Endothelial cell of umbilical vein (primary cell): ENCODE results near the gene OR1F1. TPM values are rescaled to one million over a fixed set of nuclear protein-coding genes. Genes with fewer than 3 reads are reported as not detected.

ENCODE experiments used
- BruUV-seq: library from RNA; stranded (reverse); fragments of 400-500 nt; replicated peaks from 2 replicates; lab custom pipeline; 2021; lab: Mats Ljungman, UMichigan
- CTCF ChIA-PET: fragments of 300-600, 350-600 bp; sonication (Branson Sonifier 250); formaldehyde crosslinking; loops from one replicate; lab custom pipeline; 2021; ENCODE audit warnings: antibody characterized with exemption, inconsistent platforms; lab: Charles Lee
- POLR2A ChIA-PET: fragments of 300-600, 350-600 bp; sonication (Branson Sonifier 250); formaldehyde crosslinking; loops from one replicate; lab custom pipeline; 2021; ENCODE audit warnings: antibody characterized with exemption, inconsistent platforms; lab: Charles Lee
- DNase-seq: peaks from one replicate; pipeline ENCODE4 v3.0.0-alpha.2; 2011; ENCODE audit warnings: low read depth, low spot score
- FAIRE-seq: peaks from 2 replicates; lab custom pipeline; 2011; peaks lifted over from hg19 to GRCh38; lab: Jason Lieb, UNC
- H2AFZ ChIP-seq: 2 replicates; pipeline ENCODE4 v1.6.0; 2012; ENCODE audit warnings: low read depth, low read length, control low read depth, inconsistent platforms
- H3K27ac ChIP-seq: 2 replicates; pipeline ENCODE4 v1.5.1; 2011; ENCODE audit warnings: low read depth, mild to moderate bottlenecking, control low read depth, low read length, moderate library complexity; ENCODE audit not compliant: insufficient read depth
- H3K27me3 ChIP-seq, 2 experiments: 2 replicates each; pipeline versions ENCODE4 v1.6.0 to v1.6.1; 2011; ENCODE audit warnings: low read length in 2 of 2, mixed read lengths in 1 of 2; ENCODE audit not compliant: control insufficient read depth in 2 of 2, insufficient read depth in 2 of 2
- H3K36me3 ChIP-seq, 2 experiments: 2 replicates in 1 of 2; 3 replicates in 1 of 2; pipeline ENCODE4 v1.5.1; 2011; ENCODE audit warnings: low read length in 2 of 2, mild to moderate bottlenecking in 1 of 2, moderate library complexity in 1 of 2; ENCODE audit not compliant: control insufficient read depth in 2 of 2, insufficient read depth in 2 of 2; ENCODE audit errors: extremely low read depth in 1 of 2
- H3K4me1 ChIP-seq: 3 replicates; pipeline ENCODE4 v1.5.1; 2011; ENCODE audit warnings: mild to moderate bottlenecking, low read length; ENCODE audit not compliant: control insufficient read depth, insufficient read depth; ENCODE audit errors: extremely low read depth
- H3K4me2 ChIP-seq: 2 replicates; pipeline ENCODE4 v1.6.1; 2011; ENCODE audit warnings: low read length, control low read depth, mixed read lengths; ENCODE audit not compliant: insufficient read depth
- H3K4me3 ChIP-seq, 3 experiments: fragments of 200-600 bp in 1 of 3; sonication (generic), shearing (Covaris generic) in 1 of 3; replicated peaks in 1 of 3; 2 replicates each; pipeline ENCODE4 v1.5.1; 2011 to 2016; ENCODE audit warnings: control low read depth in 3 of 3, low read length in 3 of 3, mild to moderate bottlenecking in 2 of 3, inconsistent platforms in 1 of 3, low read depth in 1 of 3, moderate library complexity in 1 of 3; ENCODE audit not compliant: insufficient read depth in 1 of 3
- H3K79me2 ChIP-seq: 2 replicates; pipeline ENCODE4 v1.6.0; 2012; ENCODE audit warnings: low read length, inconsistent platforms; ENCODE audit not compliant: control insufficient read depth, insufficient read depth
- H3K9ac ChIP-seq: replicated peaks from 2 replicates; pipeline ENCODE3; 2011; ENCODE audit warnings: low read length, control low read depth; ENCODE audit not compliant: insufficient read depth; ENCODE audit errors: extremely low read depth
- H3K9me1 ChIP-seq: replicated peaks from 3 replicates; pipeline ENCODE4 v1.6.0; 2011; ENCODE audit warnings: mild to moderate bottlenecking, low read length; ENCODE audit not compliant: control insufficient read depth, insufficient read depth; ENCODE audit errors: extremely low read depth
- H3K9me3 ChIP-seq: replicated peaks from 2 replicates; pipeline ENCODE4 v1.5.1; 2012; ENCODE audit warnings: low read length, inconsistent platforms; ENCODE audit not compliant: control insufficient read depth, insufficient read depth
- H4K20me1 ChIP-seq: replicated peaks from 2 replicates; pipeline ENCODE3; 2011; ENCODE audit warnings: mild to moderate bottlenecking, low read length; ENCODE audit not compliant: control insufficient read depth, insufficient read depth; ENCODE audit errors: extremely low read depth
- EZH2 ChIP-seq: IDR thresholded peaks from 2 replicates; pipeline ENCODE4 v1.6.1; 2012; ENCODE audit warnings: borderline replicate concordance, low read depth, mild to moderate bottlenecking, moderate library complexity, low read length, inconsistent platforms; ENCODE audit not compliant: severe bottlenecking
- FOS ChIP-seq: IDR thresholded peaks from 2 replicates; pipeline ENCODE4 v1.6.1; 2011; ENCODE audit warnings: mild to moderate bottlenecking, low read length, moderate library complexity, borderline replicate concordance; ENCODE audit not compliant: insufficient read depth
- GATA2 ChIP-seq: IDR thresholded peaks from 2 replicates; pipeline ENCODE4 v1.7.0; 2011; ENCODE audit warnings: low read depth, mild to moderate bottlenecking, moderate library complexity, mixed read lengths, low read length; ENCODE audit not compliant: insufficient read length, insufficient read depth
- JUN ChIP-seq: IDR thresholded peaks from 2 replicates; pipeline ENCODE4 v1.6.1; 2011; ENCODE audit warnings: borderline replicate concordance, low read depth; ENCODE audit not compliant: insufficient read length, insufficient read depth
- MYC ChIP-seq: IDR thresholded peaks from one replicate; pipeline ENCODE4 v1.6.1; 2011; ENCODE audit warnings: mild to moderate bottlenecking, low read depth, low read length
- POLR2A ChIP-seq: IDR thresholded peaks from 2 replicates; pipeline ENCODE4 v1.6.1; 2012; ENCODE audit warnings: low read depth, mild to moderate bottlenecking, control low read depth, low read length
- POLR2AphosphoS5 ChIP-seq: IDR thresholded peaks from 2 replicates; pipeline ENCODE4 v1.6.1; 2012; ENCODE audit warnings: low read depth, mild to moderate bottlenecking, control low read depth, low read length, moderate library complexity; ENCODE audit not compliant: insufficient read depth
- dilution Hi-C: fragments of 300-500 bp; cut with MboI; formaldehyde crosslinking; loops from one replicate; pipeline ENCODE4 v1.15.0; 2019; ENCODE audit warnings: low sequenced_read_pairs; ENCODE audit not compliant: extremely low pct_ligation_motif_present
- intact Hi-C: fragments of 100-400 bp; cut with micrococcal nuclease; formaldehyde crosslinking; loops from one replicate; pipeline ENCODE4 v1.10.0; 2022
- polyA plus RNA-seq, 4 experiments: library from polyadenylated mRNA; depleted of rRNA in 3 of 4; stranded (reverse) in 3 of 4; unstranded in 1 of 4; fragments of >200 nt; gene quantifications; 2 replicates each; pipeline versions ENCODE4 v1.2.1 to v1.2.3, GENCODE V29; 2011 to 2012; ENCODE audit warnings: missing spikeins in 1 of 4
- total RNA-seq: library from RNA; stranded (reverse); gene quantifications from 2 replicates; pipeline ENCODE4 v1.2.3, GENCODE V29; 2021
- TF ChIP-seq, protein P1 (sequence below): IDR thresholded peaks from 2 replicates; pipeline ENCODE4 v1.6.1; 2011; ENCODE audit not compliant: insufficient read depth, insufficient read length
- TF ChIP-seq, protein P2 (sequence below), 2 donors: IDR thresholded peaks; 1 replicate in 1 of 2; 2 replicates in 1 of 2; pipeline ENCODE4 v1.5.1; 2011; ENCODE audit warnings: low read length in 2 of 2, mild to moderate bottlenecking in 2 of 2, moderate library complexity in 2 of 2, control low read depth in 1 of 2, inconsistent platforms in 1 of 2, low read depth in 1 of 2; ENCODE audit not compliant: insufficient read depth in 1 of 2; ENCODE audit errors: extremely low read depth in 1 of 2

Gene OR1F1
- total and polyA plus RNA-seq, 2 donors (not counting 3 experiments of a cell fraction or from before 2014, with no cell fraction given) = 0.17 TPM; not detected in 1

DNA sequence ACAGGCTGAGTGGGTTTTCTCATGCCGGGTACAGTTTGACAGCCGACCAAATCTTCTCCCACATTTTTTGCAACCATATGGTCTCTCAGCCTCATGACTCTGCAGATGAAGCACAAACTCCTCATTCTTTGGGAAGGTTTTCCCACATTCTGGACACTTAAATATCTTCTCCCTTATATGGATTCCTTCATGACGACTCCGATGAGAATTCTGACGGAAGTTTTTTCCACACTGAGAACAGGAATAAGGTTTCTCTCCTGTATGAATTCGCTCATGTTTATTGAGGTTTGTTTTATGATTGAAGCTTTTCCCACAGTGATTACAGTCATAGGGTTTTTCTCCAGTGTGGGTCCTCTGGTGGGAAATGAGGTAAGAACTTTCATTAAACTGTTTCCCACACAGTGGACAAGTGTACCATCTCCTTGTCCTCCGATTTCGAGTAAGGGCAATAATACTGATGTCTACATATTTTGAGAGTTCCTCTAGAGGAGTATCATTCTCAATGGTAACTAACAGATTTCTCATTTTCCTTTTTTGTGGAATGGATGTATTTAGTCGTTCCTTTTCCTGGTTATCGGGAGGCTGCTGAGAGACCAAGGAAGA, 36.0 kb downstream of the OR1F1 start:
- Histone ChIP-seq H3K27me3 (no peaks in the 10 kb centered on the region), H4K20me1 (no peaks in the 10 kb centered on the region), H3K36me3 (peaks cover 2 to 5% of the 10 kb centered on the region in 2 experiments), H3K9ac (no peak overlapping the region), H3K27ac (no peak overlapping the region), H3K4me3 (no peak overlapping the region), H3K4me2 (no peak overlapping the region), H3K79me2 (no peaks in the 10 kb centered on the region), H2AFZ (no peak overlapping the region), H3K4me1 (no peaks in the 10 kb centered on the region), H3K9me1 (no peaks in the 10 kb centered on the region), H3K9me3 (peaks cover 9% of the 10 kb centered on the region)
- peak; percentile 8 for DNase-seq
- BruUV-seq = no TSS peak
- TF ChIP-seq, protein P1, sequence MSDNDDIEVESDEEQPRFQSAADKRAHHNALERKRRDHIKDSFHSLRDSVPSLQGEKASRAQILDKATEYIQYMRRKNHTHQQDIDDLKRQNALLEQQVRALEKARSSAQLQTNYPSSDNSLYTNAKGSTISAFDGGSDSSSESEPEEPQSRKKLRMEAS = no peak
- TF ChIP-seq GATA2 (no peak), MYC (no peak), EZH2 (no peak), JUN (no peak), POLR2A (no peak), POLR2AphosphoS5 (no peak), FOS (no peak)
- TF ChIP-seq, protein P2, sequence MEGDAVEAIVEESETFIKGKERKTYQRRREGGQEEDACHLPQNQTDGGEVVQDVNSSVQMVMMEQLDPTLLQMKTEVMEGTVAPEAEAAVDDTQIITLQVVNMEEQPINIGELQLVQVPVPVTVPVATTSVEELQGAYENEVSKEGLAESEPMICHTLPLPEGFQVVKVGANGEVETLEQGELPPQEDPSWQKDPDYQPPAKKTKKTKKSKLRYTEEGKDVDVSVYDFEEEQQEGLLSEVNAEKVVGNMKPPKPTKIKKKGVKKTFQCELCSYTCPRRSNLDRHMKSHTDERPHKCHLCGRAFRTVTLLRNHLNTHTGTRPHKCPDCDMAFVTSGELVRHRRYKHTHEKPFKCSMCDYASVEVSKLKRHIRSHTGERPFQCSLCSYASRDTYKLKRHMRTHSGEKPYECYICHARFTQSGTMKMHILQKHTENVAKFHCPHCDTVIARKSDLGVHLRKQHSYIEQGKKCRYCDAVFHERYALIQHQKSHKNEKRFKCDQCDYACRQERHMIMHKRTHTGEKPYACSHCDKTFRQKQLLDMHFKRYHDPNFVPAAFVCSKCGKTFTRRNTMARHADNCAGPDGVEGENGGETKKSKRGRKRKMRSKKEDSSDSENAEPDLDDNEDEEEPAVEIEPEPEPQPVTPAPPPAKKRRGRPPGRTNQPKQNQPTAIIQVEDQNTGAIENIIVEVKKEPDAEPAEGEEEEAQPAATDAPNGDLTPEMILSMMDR (IDR thresholded peaks at IDR 0.05; ENCODE audit: extremely low read depth in 1 of 2, insufficient read depth in 1 of 2, low read depth in 1 of 2, low read length in 2 of 2) = no peak
- intact Hi-C loops = no loop called here
- ChIA-PET CTCF (no interaction called here), POLR2A (no interaction called here)
- FAIRE-seq = no peak
- dilution Hi-C loops = no loop called here
